Upper lobe of left lung (tissue), 6 donors: ENCODE results near the gene NT5C2. TPM values are rescaled to one million over a fixed set of nuclear protein-coding genes. Genes with fewer than 3 reads are reported as not detected.
"Not testable (repeated sequence)": the region's sequence is repeated elsewhere in the genome, so short reads cannot be mapped to it uniquely, and the experiment has no call there.

Experiments used
- ATAC-seq, 2 donors: fragments of 200-7000 bp; cut with Tn5 transposase; one replicate each; pipeline ENCODE4 v1.9.1; 2022; ENCODE audit warnings: mild to moderate bottlenecking in 2 of 2, moderate library complexity in 2 of 2; ENCODE audit not compliant: low FRiP score in 2 of 2
- DNase-seq, 2 donors: peaks; one replicate each; pipeline ENCODE4 v3.0.0-alpha.2; 2019 to 2020
- H3K27ac ChIP-seq, 4 donors: fragments of 200-600 bp; sonication (generic); one replicate each; pipeline ENCODE4 v1.5.1; 2016 to 2019
- H3K27me3 ChIP-seq, 4 donors: fragments of 200-600 bp; sonication (generic); one replicate each; pipeline ENCODE4 v1.5.1; 2017 to 2019
- H3K36me3 ChIP-seq, 4 donors: fragments of 200-600 bp; sonication (generic); one replicate each; pipeline ENCODE4 v1.5.1; 2016 to 2019
- H3K4me1 ChIP-seq, 4 donors: fragments of 200-600 bp; sonication (generic); one replicate each; pipeline ENCODE4 v1.5.1; 2018 to 2019
- H3K4me3 ChIP-seq, 4 donors: fragments of 200-600 bp; sonication (generic); one replicate each; pipeline ENCODE4 v1.5.1; 2017 to 2019; ENCODE audit warnings: mild to moderate bottlenecking in 2 of 4, moderate library complexity in 1 of 4
- H3K9me3 ChIP-seq, 4 donors: fragments of 200-600 bp; sonication (generic); one replicate each; pipeline ENCODE4 v1.5.1; 2018 to 2019
- EP300 ChIP-seq, 4 donors: sonication (generic); formaldehyde crosslinking; IDR thresholded peaks; one replicate each; pipeline ENCODE4 v1.5.1; 2017; ENCODE audit warnings: antibody characterized with exemption in 4 of 4, control low read depth in 2 of 4
- POLR2A ChIP-seq, 4 donors: fragments of 450-650 bp; IDR thresholded peaks; one replicate each; pipeline ENCODE4 v1.5.1; 2016 to 2017; ENCODE audit warnings: antibody characterized with exemption in 4 of 4, mild to moderate bottlenecking in 2 of 4
- POLR2AphosphoS5 ChIP-seq, 2 donors: sonication (generic); formaldehyde crosslinking; IDR thresholded peaks; one replicate each; pipeline ENCODE4 v1.5.1; 2017; ENCODE audit warnings: antibody characterized with exemption in 2 of 2
- WGBS, 2 donors: methylation state at CpG; one replicate each; pipeline ENCODE4 v1.1.5; 2017 to 2018; 5-methylcytosine and 5-hydroxymethylcytosine counted together
- total RNA-seq, 6 donors: library from RNA; depleted of rRNA in 4 of 6; stranded (reverse); fragments of >200 nt in 4 of 6; gene quantifications; one replicate each; pipeline versions ENCODE4 v1.1.0 to v1.2.1, GENCODE V29; 2016 to 2021
- TF ChIP-seq, protein P1 (sequence below), 6 experiments: fragments of 450-650 bp in 4 of 6; fragments of 200-600 bp in 2 of 6; sonication (generic) in 2 of 6; IDR thresholded peaks; one replicate each; pipeline ENCODE4 v1.5.1; 2016 to 2019; ENCODE audit warnings: antibody characterized with exemption in 6 of 6
- donor health status: DM: no; HTN: no; CAD: no; lungs with moderate emphysema.
- donor health status: DM: no; HTN: yes; CAD: no; lungs with severe emphysema.

NT5C2 gene
- total RNA-seq, 6 donors from 2014 or later = 47.4 to 122 (median 85.1) TPM

DNA sequence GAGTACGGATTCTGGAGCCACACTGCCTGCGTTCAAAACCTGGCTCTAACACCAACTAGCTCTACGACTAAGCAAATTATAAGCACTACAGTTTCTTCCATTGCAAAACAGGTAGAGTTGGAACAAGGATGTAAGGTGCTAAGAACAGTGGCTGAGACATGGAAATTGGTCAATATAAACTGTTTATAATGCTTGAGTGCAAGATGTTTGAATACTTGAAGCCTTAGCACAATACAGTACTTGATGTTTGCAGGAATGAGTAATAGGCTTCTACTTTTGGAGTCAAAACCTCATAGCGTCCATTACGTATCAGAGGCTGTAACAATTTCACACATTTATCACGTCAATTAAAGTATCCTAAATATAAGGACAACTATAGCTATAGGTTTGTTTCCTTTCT lies 6.9 kb downstream of the NT5C2 start:
- no peak for TF ChIP-seq POLR2A (IDR thresholded peaks at IDR 0.05)
- peak in 1 of 2 donors; percentile 35 for TF ChIP-seq POLR2AphosphoS5 (IDR thresholded peaks at IDR 0.05)
- Histone ChIP-seq H3K4me1 (peaks cover 56 to 90% (median 70%) of the 10 kb centered on the region in 4 donors), H3K36me3 (no peaks in the 10 kb centered on the region), H3K27ac (peak overlapping the region in 3 of 4 donors; percentile 20 to 67 (median 31)), H3K27me3 (no peaks in the 10 kb centered on the region), H3K4me3 (no peak overlapping the region), H3K9me3 (no peaks in the 10 kb centered on the region)
- no peak for ATAC-seq
- 36 to 47% methylated on average over 6 of the region's 6 CpGs for WGBS, 2 donors
- DNase-seq = no peak

DNA sequence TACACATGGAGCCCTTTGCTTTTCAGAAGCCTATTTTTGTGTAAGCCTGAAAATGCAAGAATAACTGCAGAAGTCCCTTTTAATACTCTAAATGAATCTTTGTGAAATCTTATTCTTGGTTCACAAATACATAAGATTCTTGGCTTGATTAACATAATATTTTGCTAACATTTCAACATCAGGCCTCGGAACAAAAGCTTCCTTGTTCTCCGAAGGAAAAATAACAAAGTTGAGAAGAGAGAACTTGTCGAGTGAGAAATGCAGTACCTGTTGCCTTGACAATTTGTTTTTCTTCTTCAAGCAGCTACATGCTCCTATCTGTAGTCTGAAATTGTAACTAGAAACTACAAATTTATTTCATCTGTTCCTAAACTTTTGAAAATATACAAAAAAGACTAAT lies 8.5 kb downstream of the NT5C2 start:
- no peaks in the 10 kb centered on the region for H3K9me3 ChIP-seq
- H3K36me3 ChIP-seq = peaks cover 0 to 15% (median 2%) of the 10 kb centered on the region in 4 donors
- no peak overlapping the region for H3K4me3 ChIP-seq
- H3K27me3 ChIP-seq = no peaks in the 10 kb centered on the region
- no peak for DNase-seq
- peaks cover 46 to 77% (median 59%) of the 10 kb centered on the region in 4 donors for H3K4me1 ChIP-seq
- H3K27ac ChIP-seq = peak overlapping the region; percentile 27 to 67 (median 44)
- WGBS, 2 donors = 15 to 19% methylated on average over 3 of the region's 3 CpGs
- ATAC-seq = no peak
- TF ChIP-seq, protein P1, sequence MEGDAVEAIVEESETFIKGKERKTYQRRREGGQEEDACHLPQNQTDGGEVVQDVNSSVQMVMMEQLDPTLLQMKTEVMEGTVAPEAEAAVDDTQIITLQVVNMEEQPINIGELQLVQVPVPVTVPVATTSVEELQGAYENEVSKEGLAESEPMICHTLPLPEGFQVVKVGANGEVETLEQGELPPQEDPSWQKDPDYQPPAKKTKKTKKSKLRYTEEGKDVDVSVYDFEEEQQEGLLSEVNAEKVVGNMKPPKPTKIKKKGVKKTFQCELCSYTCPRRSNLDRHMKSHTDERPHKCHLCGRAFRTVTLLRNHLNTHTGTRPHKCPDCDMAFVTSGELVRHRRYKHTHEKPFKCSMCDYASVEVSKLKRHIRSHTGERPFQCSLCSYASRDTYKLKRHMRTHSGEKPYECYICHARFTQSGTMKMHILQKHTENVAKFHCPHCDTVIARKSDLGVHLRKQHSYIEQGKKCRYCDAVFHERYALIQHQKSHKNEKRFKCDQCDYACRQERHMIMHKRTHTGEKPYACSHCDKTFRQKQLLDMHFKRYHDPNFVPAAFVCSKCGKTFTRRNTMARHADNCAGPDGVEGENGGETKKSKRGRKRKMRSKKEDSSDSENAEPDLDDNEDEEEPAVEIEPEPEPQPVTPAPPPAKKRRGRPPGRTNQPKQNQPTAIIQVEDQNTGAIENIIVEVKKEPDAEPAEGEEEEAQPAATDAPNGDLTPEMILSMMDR (IDR thresholded peaks at IDR 0.05) = no peak
- TF ChIP-seq POLR2A (IDR thresholded peaks at IDR 0.05) (no peak), POLR2AphosphoS5 (IDR thresholded peaks at IDR 0.05) (no peak), EP300 (IDR thresholded peaks at IDR 0.05) (no peak)

DNA sequence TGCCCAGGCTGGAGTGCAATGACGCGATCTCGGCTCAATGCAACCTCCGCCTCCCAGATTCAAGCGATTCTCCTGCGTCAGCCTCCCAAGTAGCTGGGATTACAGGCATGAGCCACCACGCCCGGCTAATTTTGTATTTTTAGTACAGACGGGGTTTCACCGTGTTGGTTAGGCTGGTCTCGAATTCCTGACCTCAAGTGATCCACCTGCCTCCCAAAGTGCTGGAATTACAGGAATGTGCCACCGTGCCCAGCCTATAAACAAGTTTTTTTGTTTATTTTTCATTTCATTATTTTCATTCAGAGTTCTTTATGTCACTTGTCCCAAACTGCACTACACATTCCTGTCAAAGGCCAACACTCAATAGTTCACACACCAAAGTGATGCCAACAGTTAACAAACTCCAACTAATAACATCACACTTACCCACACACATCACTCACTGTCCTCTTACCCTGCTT lies 9.1 kb downstream of the NT5C2 start:
- ATAC-seq = peak in 1 of 2 donors; percentile 73
- H3K27ac ChIP-seq = peak overlapping the region; percentile 27 to 67 (median 44)
- H3K4me1 ChIP-seq = peaks cover 46 to 71% (median 54%) of the 10 kb centered on the region in 4 donors
- not testable (repeated sequence) for H3K9me3 ChIP-seq, DNase-seq, H3K4me3 ChIP-seq, H3K27me3 ChIP-seq
- 69 to 74% methylated on average over 12 of the region's 12 CpGs for WGBS, 2 donors
- TF ChIP-seq, protein P1 (IDR thresholded peaks at IDR 0.05) = peak in 1 of 6 experiments; percentile 23
- H3K36me3 ChIP-seq = peaks cover 0 to 21% (median 5%) of the 10 kb centered on the region in 4 donors

DNA sequence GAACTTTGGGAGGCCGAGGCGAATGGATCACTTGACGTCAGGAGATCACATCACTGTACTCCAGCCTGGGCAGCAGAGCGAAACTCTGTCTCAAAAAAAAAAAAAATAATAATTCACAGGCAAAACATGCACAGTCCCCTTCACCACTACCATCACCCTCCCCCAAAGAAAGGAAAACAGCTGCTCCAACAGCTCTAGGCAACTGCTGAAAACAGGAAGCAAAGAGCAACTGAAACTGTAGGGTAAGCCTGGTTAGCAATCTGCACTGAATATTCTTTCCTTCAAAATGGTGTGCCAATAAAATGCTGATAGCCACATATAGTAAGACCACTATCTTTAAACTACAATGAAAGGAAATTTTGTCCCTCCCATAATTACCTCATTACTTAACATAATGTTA lies 11.8 kb downstream of the NT5C2 start:
- TF ChIP-seq POLR2AphosphoS5 (IDR thresholded peaks at IDR 0.05) (no peak), POLR2A (IDR thresholded peaks at IDR 0.05) (no peak), EP300 (IDR thresholded peaks at IDR 0.05) (no peak)
- TF ChIP-seq, protein P1 (IDR thresholded peaks at IDR 0.05) = no peak
- Histone ChIP-seq H3K4me1 (peaks cover 37 to 44% (median 42%) of the 10 kb centered on the region in 4 donors), H3K9me3 (no peaks in the 10 kb centered on the region), H3K4me3 (no peak overlapping the region), H3K27me3 (no peaks in the 10 kb centered on the region), H3K27ac (peak overlapping the region in 2 of 4 donors; percentile 22 to 25), H3K36me3 (peaks cover 0 to 38% (median 12%) of the 10 kb centered on the region in 4 donors)
- ATAC-seq (peak in 1 of 2 donors; percentile 82), DNase-seq (no peak)
- 66 to 71% methylated on average over 4 of the region's 4 CpGs for WGBS, 2 donors

DNA sequence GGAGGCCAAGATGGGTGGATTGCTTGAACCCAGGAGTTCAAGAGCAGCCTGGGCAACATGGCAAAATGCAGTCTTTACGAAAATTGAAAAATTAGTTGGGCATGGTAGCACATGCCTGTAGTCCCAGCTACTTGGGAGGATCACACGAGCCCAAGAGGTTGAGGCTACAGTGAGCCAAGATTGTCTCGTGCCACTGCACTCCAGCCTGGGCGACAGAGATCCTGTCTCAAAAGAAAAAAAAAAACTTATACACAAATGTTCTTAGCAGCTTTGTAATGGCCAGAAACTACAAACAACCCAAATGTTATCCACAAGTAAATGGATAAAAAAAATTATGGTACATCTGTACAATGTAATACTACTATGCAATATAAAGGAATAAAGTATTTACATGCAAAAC lies 12.6 kb downstream of the NT5C2 start:
- H3K4me3 ChIP-seq = no peak overlapping the region
- no peaks in the 10 kb centered on the region for H3K9me3 ChIP-seq
- H3K4me1 ChIP-seq = peaks cover 33 to 42% (median 36%) of the 10 kb centered on the region in 4 donors
- no peaks in the 10 kb centered on the region for H3K27me3 ChIP-seq
- TF ChIP-seq EP300 (IDR thresholded peaks at IDR 0.05) = no peak
- no peak for TF ChIP-seq POLR2A (IDR thresholded peaks at IDR 0.05)
- TF ChIP-seq, protein P1 (IDR thresholded peaks at IDR 0.05) = no peak
- TF ChIP-seq POLR2AphosphoS5 (IDR thresholded peaks at IDR 0.05) = no peak
- ATAC-seq = no peak
- no peak overlapping the region for H3K27ac ChIP-seq
- peaks cover 0 to 44% (median 20%) of the 10 kb centered on the region in 4 donors for H3K36me3 ChIP-seq
- DNase-seq = no peak
- 71 to 80% methylated on average over 4 of the region's 4 CpGs for WGBS, 2 donors
